H9 (cell line): ENCODE data around the gene PREP. TPM values are rescaled to one million over a fixed set of nuclear protein-coding genes. Genes with fewer than 3 reads are reported as not detected.

ENCODE experiments used
- DNase-seq: peaks from one replicate; pipeline ENCODE4 v3.0.0-alpha.2; 2017
- H2AFZ ChIP-seq: one replicate; pipeline ENCODE4 v1.6.1; 2013; ENCODE audit warnings: mild to moderate bottlenecking, low read length, control low read depth, moderate library complexity
- H2AK5ac ChIP-seq: 2 replicates; pipeline ENCODE4 v1.6.1; 2013; ENCODE audit warnings: low read length, control low read depth, mixed read lengths; ENCODE audit not compliant: insufficient read length
- H2BK120ac ChIP-seq: one replicate; pipeline ENCODE4 v1.6.1; 2013; ENCODE audit warnings: low read depth, mild to moderate bottlenecking, low read length, control low read depth, inconsistent platforms; ENCODE audit not compliant: poor library complexity, severe bottlenecking
- H2BK12ac ChIP-seq: 2 replicates; pipeline ENCODE4 v1.6.1; 2013; ENCODE audit warnings: low read length, control low read depth, mixed read lengths, low read depth; ENCODE audit not compliant: insufficient read length
- H2BK15ac ChIP-seq: 2 replicates; pipeline ENCODE4 v1.6.1; 2013; ENCODE audit warnings: low read depth, low read length, control low read depth
- H2BK20ac ChIP-seq: one replicate; pipeline ENCODE4 v1.6.1; 2013; ENCODE audit warnings: low read depth, mild to moderate bottlenecking, low read length, control low read depth, inconsistent platforms; ENCODE audit not compliant: poor library complexity, severe bottlenecking
- H2BK5ac ChIP-seq: 2 replicates; pipeline ENCODE4 v1.6.1; 2013; ENCODE audit warnings: low read length, control low read depth, mixed read lengths; ENCODE audit not compliant: insufficient read length
- H3K14ac ChIP-seq: 2 replicates; pipeline ENCODE4 v1.6.1; 2013; ENCODE audit warnings: low read length, control low read depth; ENCODE audit not compliant: insufficient read depth
- H3K18ac ChIP-seq: 2 replicates; pipeline ENCODE4 v1.6.1; 2013; ENCODE audit warnings: low read depth, mild to moderate bottlenecking, mixed read lengths, low read length, control low read depth; ENCODE audit not compliant: insufficient read length
- H3K23ac ChIP-seq: 2 replicates; pipeline ENCODE4 v1.6.1; 2013; ENCODE audit warnings: low read length, control low read depth, mixed read lengths, low read depth; ENCODE audit not compliant: insufficient read length
- H3K23me2 ChIP-seq: 2 replicates; pipeline ENCODE4 v1.6.1; 2013; ENCODE audit warnings: low read depth, mild to moderate bottlenecking, mixed read lengths, low read length, control low read depth; ENCODE audit not compliant: insufficient read length, poor library complexity, severe bottlenecking
- H3K27ac ChIP-seq: 2 replicates; pipeline ENCODE4 v1.5.1; 2013; ENCODE audit warnings: low read length, control low read depth, mixed read lengths, low read depth; ENCODE audit not compliant: insufficient read length
- H3K27me3 ChIP-seq: 2 replicates; pipeline ENCODE4 v1.6.1; 2013; ENCODE audit warnings: low read length, control low read depth, inconsistent platforms; ENCODE audit not compliant: insufficient read depth
- H3K4ac ChIP-seq: 2 replicates; pipeline ENCODE4 v1.6.1; 2013; ENCODE audit warnings: low read depth, mild to moderate bottlenecking, control low read depth, inconsistent platforms, low read length, moderate library complexity
- H3K4me1 ChIP-seq: 2 replicates; pipeline ENCODE4 v1.6.1; 2013; ENCODE audit warnings: low read length, control low read depth, inconsistent platforms; ENCODE audit not compliant: insufficient read depth
- H3K4me2 ChIP-seq: 2 replicates; pipeline ENCODE4 v1.6.1; 2013; ENCODE audit warnings: low read length, control low read depth, mixed read lengths; ENCODE audit not compliant: insufficient read length, insufficient read depth
- H3K56ac ChIP-seq: 2 replicates; pipeline ENCODE4 v1.6.1; 2013; ENCODE audit warnings: low read depth, mild to moderate bottlenecking, mixed read lengths, low read length, control low read depth; ENCODE audit not compliant: insufficient read length
- H3K79me1 ChIP-seq: 2 replicates; pipeline ENCODE4 v1.6.1; 2013; ENCODE audit warnings: low read depth, mild to moderate bottlenecking, moderate library complexity, low read length, control low read depth, inconsistent platforms; ENCODE audit not compliant: insufficient read depth, poor library complexity, severe bottlenecking
- H3K79me2 ChIP-seq: 2 replicates; pipeline ENCODE4 v1.6.1; 2013; ENCODE audit warnings: low read length, control low read depth, inconsistent platforms; ENCODE audit not compliant: insufficient read depth
- H3K9ac ChIP-seq: 2 replicates; pipeline ENCODE4 v1.6.1; 2013; ENCODE audit warnings: low read length, control low read depth, mixed read lengths; ENCODE audit not compliant: insufficient read length; ENCODE audit errors: extremely low read depth
- H3K9me3 ChIP-seq: one replicate; pipeline ENCODE4 v1.6.1; 2013; ENCODE audit warnings: low read depth, low read length, inconsistent platforms; ENCODE audit not compliant: control insufficient read depth
- H3T11ph ChIP-seq: one replicate; pipeline ENCODE4 v1.6.1; 2013; ENCODE audit warnings: mild to moderate bottlenecking, low read length, control low read depth, inconsistent platforms
- H4K20me1 ChIP-seq: one replicate; pipeline ENCODE4 v1.6.1; 2013; ENCODE audit not compliant: control insufficient read depth, insufficient read length, insufficient read depth
- H4K5ac ChIP-seq: 2 replicates; pipeline ENCODE4 v1.6.1; 2013; ENCODE audit warnings: low read depth, mild to moderate bottlenecking, mixed read lengths, low read length, control low read depth; ENCODE audit not compliant: insufficient read length
- H4K8ac ChIP-seq: replicated peaks from 2 replicates; pipeline ENCODE4 v1.6.1; 2013; ENCODE audit warnings: low read length, control low read depth, mixed read lengths, low read depth; ENCODE audit not compliant: insufficient read length
- H4K91ac ChIP-seq: 2 replicates; pipeline ENCODE4 v1.6.1; 2013; ENCODE audit warnings: low read depth, mild to moderate bottlenecking, moderate library complexity, mixed read lengths, low read length, control low read depth; ENCODE audit not compliant: insufficient read length
- H3K27ac Mint-ChIP-seq, 3 experiments: 2 replicates in 2 of 3; 3 replicates in 1 of 3; pipeline ENCODE4 v1.8.0; 2020 to 2021; ENCODE audit warnings: mixed read lengths in 3 of 3, mild to moderate bottlenecking in 1 of 3, moderate library complexity in 1 of 3
- H3K27me3 Mint-ChIP-seq: 2 replicates; pipeline ENCODE4 v1.8.0; 2021; ENCODE audit warnings: low read depth, mild to moderate bottlenecking, moderate library complexity, mixed read lengths
- H3K36me3 Mint-ChIP-seq, 3 experiments: 2 replicates in 2 of 3; 3 replicates in 1 of 3; pipeline ENCODE4 v1.8.0; 2020 to 2021; ENCODE audit warnings: low read depth in 3 of 3, mixed read lengths in 3 of 3; ENCODE audit not compliant: insufficient read depth in 1 of 3
- H3K4me1 Mint-ChIP-seq, 2 experiments: 2 replicates each; pipeline ENCODE4 v1.8.0; 2020; ENCODE audit warnings: mixed read lengths in 2 of 2
- H3K4me3 Mint-ChIP-seq, 2 experiments: 2 replicates in 1 of 2; 3 replicates in 1 of 2; pipeline ENCODE4 v1.8.0; 2020 to 2021; ENCODE audit warnings: mild to moderate bottlenecking in 2 of 2, mixed read lengths in 2 of 2, moderate library complexity in 1 of 2
- H3K9me3 Mint-ChIP-seq, 2 experiments: 2 replicates in 1 of 2; 3 replicates in 1 of 2; pipeline ENCODE4 v1.8.0; 2020; ENCODE audit warnings: mild to moderate bottlenecking in 2 of 2, mixed read lengths in 2 of 2, moderate library complexity in 1 of 2
- WGBS: extraction: QIAGEN DNeasy Blood & Tissue Kit; methylation state at CpG from one replicate; pipeline ENCODE4 v1.1.7; 2013; ENCODE audit warnings: missing lambda C conversion rate, low lambda C conversion rate, mixed read lengths; ENCODE audit not compliant: insufficient read length; ENCODE audit errors: extremely low coverage; 5-methylcytosine and 5-hydroxymethylcytosine counted together
- total RNA-seq: library from RNA; stranded (reverse); gene quantifications from 2 replicates; pipeline ENCODE4 v1.2.1, GENCODE V29; 2021
- TF ChIP-seq, protein P1 (sequence below): fragments of 200-600 bp; sonication (generic); conservative IDR thresholded peaks from 3 replicates; pipeline ENCODE4 v1.8.0; 2021; ENCODE audit warnings: antibody characterized with exemption, mild to moderate bottlenecking

PREP gene
- total RNA-seq, 1 experiment from 2014 or later = 54.0 TPM

DNA sequence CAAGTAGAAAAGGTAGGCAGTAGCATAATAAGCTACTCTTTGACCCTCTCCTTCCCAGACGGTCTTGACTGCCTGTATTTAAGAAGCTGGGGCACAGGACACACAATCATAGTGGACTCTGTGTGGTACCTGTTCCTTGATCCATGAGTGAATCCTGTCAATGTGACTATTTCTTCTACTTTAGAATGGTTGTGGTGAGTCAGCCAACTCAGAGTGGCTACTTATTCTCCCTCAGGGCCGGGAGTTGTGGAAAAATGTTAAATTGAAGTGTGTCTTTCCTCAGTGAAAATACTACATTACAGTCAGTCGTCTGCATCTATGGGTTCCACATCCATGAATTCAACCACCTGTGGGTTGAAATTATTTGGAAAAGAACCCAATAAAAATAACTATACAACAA, 30.8 kb upstream of the PREP start:
- Histone ChIP-seq H3K9me3 (no peaks in the 10 kb centered on the region), H3K27me3 (no peaks in the 10 kb centered on the region), H2BK20ac (no peak overlapping the region), H2AFZ (no peak overlapping the region), H3K27ac (no peak overlapping the region), H4K8ac (no peak overlapping the region), H3K4me2 (no peak overlapping the region), H3K23ac (no peak overlapping the region), H2AK5ac (no peak overlapping the region), H3K14ac (no peak overlapping the region), H3K79me2 (no peaks in the 10 kb centered on the region), H3K4me1 (peaks cover 2% of the 10 kb centered on the region), H3T11ph (no peak overlapping the region), H3K9ac (no peak overlapping the region), H2BK120ac (no peak overlapping the region), H3K79me1 (no peaks in the 10 kb centered on the region), H2BK5ac (no peak overlapping the region), H3K4ac (no peak overlapping the region), H3K56ac (no peak overlapping the region), H3K23me2 (no peaks in the 10 kb centered on the region), H2BK12ac (no peak overlapping the region), H4K91ac (no peak overlapping the region), H4K20me1 (no peaks in the 10 kb centered on the region), H3K18ac (no peak overlapping the region), H4K5ac (no peak overlapping the region), H2BK15ac (no peak overlapping the region)
- H3K27ac Mint-ChIP-seq = no peak overlapping the region
- H3K36me3 Mint-ChIP-seq = no peaks in the 10 kb centered on the region
- peaks cover 0 to 4% of the 10 kb centered on the region in 2 experiments; a peak in 2 of 4 replicates for H3K4me1 Mint-ChIP-seq
- no CpG with 5 or more reads among the region's 3 CpGs for WGBS
- TF ChIP-seq, protein P1, sequence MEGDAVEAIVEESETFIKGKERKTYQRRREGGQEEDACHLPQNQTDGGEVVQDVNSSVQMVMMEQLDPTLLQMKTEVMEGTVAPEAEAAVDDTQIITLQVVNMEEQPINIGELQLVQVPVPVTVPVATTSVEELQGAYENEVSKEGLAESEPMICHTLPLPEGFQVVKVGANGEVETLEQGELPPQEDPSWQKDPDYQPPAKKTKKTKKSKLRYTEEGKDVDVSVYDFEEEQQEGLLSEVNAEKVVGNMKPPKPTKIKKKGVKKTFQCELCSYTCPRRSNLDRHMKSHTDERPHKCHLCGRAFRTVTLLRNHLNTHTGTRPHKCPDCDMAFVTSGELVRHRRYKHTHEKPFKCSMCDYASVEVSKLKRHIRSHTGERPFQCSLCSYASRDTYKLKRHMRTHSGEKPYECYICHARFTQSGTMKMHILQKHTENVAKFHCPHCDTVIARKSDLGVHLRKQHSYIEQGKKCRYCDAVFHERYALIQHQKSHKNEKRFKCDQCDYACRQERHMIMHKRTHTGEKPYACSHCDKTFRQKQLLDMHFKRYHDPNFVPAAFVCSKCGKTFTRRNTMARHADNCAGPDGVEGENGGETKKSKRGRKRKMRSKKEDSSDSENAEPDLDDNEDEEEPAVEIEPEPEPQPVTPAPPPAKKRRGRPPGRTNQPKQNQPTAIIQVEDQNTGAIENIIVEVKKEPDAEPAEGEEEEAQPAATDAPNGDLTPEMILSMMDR = no peak
- DNase-seq = no peak
- no peaks in the 10 kb centered on the region for H3K27me3 Mint-ChIP-seq
- H3K4me3 Mint-ChIP-seq = no peak overlapping the region
- H3K9me3 Mint-ChIP-seq = no peaks in the 10 kb centered on the region
